ENCODE data around the gene MXD1. TPM values are rescaled to one million over a fixed set of nuclear protein-coding genes. Genes with fewer than 3 reads are reported as not detected.

Gene MXD1
- total and polyA plus RNA-seq, 2 donors (not counting 1 experiment from before 2014, with no cell fraction given): 16.0 to 20.6 TPM

DNA sequence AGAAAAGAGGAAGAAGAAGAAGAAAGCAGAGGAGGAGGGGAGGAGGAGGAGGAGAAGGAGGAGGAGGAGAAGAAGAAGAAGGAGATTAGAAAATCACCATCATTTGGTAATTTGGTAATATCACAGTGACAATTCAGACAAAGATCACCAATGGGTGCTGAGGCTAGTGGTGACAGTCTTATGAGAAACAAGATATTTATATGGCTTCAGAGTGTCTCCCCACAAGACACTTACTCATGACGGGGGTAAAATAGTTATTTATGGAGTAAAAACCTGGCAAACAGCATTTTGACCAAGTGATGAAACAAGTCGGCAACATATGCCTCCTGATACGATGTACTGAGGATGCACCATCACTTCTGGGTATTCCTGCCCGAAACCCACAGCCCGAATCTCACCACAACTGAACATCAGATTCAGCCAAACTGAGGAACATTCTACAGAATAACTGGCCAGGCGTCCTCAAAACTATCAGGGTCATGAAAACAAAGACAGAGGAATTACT, 41.6 kb downstream of the MXD1 start:
- Histone ChIP-seq H3K9ac (ENCODE audit: low read length) (no peak overlapping the region), H3K27ac (ENCODE audit: low read length in 2 of 2) (no peak overlapping the region), H3K4me3 (ENCODE audit: control extremely low read depth in 1 of 5, extremely low read depth in 1 of 5, insufficient read depth in 1 of 5, low read depth in 2 of 5, low read length in 4 of 5) (no peak overlapping the region), H3K9me3 (ENCODE audit: control extremely low read depth in 1 of 3, control insufficient read depth in 2 of 3, insufficient read depth in 1 of 3, low read length in 2 of 3) (no peaks in the 10 kb centered on the region), H3K79me2 (ENCODE audit: control insufficient read depth, insufficient read depth, low read length) (no peaks in the 10 kb centered on the region), H4K20me1 (ENCODE audit: control insufficient read depth, insufficient read depth, low read length, poor library complexity, severe bottlenecking) (no peaks in the 10 kb centered on the region), H3K27me3 (replicated peaks in 1 of 4; ENCODE audit: control extremely low read depth in 1 of 4, control insufficient read depth in 3 of 4, insufficient read depth in 4 of 4, low read length in 3 of 4) (no peaks in the 10 kb centered on the region), H3K4me2 (replicated peaks; ENCODE audit: low read depth, low read length, poor library complexity, severe bottlenecking) (no peak overlapping the region), H2AFZ (ENCODE audit: insufficient read depth, low read depth, low read length, poor library complexity, severe bottlenecking) (no peak overlapping the region), H3K4me1 (ENCODE audit: control insufficient read depth in 2 of 2, insufficient read depth in 2 of 2, low read length in 2 of 2) (no peaks in the 10 kb centered on the region), H3K36me3 (replicated peaks in 1 of 2; ENCODE audit: control extremely low read depth in 1 of 2, control insufficient read depth in 1 of 2, extremely low read depth in 1 of 2, insufficient read depth in 2 of 2, low read length in 1 of 2) (no peaks in the 10 kb centered on the region)
- H3K27me3 Mint-ChIP-seq: peaks cover 17% of the 10 kb centered on the region
- intact Hi-C loops (cut with micrococcal nuclease): no loop called here
- 98% methylated on average over 5 of the region's 6 CpGs for WGBS (ENCODE audit: insufficient coverage)
- ATAC-seq (ENCODE audit: low read depth): no peak
- POLR2A ChIA-PET: no interaction called here
- no peaks in the 10 kb centered on the region for H3K9me3 Mint-ChIP-seq (ENCODE audit: insufficient read depth)
- DNase-seq: no peak
- H3K4me1 Mint-ChIP-seq: no peaks in the 10 kb centered on the region
- no peak overlapping the region for H3K4me3 Mint-ChIP-seq
- TF ChIP-seq, protein P1, sequence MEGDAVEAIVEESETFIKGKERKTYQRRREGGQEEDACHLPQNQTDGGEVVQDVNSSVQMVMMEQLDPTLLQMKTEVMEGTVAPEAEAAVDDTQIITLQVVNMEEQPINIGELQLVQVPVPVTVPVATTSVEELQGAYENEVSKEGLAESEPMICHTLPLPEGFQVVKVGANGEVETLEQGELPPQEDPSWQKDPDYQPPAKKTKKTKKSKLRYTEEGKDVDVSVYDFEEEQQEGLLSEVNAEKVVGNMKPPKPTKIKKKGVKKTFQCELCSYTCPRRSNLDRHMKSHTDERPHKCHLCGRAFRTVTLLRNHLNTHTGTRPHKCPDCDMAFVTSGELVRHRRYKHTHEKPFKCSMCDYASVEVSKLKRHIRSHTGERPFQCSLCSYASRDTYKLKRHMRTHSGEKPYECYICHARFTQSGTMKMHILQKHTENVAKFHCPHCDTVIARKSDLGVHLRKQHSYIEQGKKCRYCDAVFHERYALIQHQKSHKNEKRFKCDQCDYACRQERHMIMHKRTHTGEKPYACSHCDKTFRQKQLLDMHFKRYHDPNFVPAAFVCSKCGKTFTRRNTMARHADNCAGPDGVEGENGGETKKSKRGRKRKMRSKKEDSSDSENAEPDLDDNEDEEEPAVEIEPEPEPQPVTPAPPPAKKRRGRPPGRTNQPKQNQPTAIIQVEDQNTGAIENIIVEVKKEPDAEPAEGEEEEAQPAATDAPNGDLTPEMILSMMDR (IDR thresholded peaks at IDR 0.05): no peak
- no peak for TF ChIP-seq EZH2 (IDR thresholded peaks at IDR 0.05; ENCODE audit: borderline replicate concordance, insufficient read depth, low read depth, low read length, poor library complexity, severe bottlenecking)
- CTCF ChIA-PET: no interaction called here
- H3K27ac Mint-ChIP-seq: no peak overlapping the region

DNA sequence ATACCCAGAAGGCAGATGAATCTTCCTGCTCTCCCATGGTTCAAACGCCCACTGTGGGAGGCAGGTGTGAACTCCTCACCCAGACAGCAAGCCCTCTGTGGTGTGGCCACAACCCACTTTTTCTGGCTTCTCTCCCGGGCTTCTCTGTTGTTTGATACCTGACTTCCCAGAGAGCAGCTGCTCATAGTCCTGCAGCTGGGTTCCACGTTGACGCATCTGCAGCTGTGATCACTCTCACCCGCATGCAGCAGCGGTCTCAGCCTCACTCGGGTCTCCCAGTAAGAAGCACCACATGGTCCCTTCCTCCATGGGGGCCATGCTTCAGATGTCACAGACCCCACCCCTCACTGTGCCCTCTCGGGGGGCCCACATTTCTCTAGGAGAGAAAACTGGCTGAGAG, 43.1 kb downstream of the MXD1 start:
- Histone ChIP-seq H3K9ac (ENCODE audit: low read length) (no peak overlapping the region), H2AFZ (ENCODE audit: insufficient read depth, low read depth, low read length, poor library complexity, severe bottlenecking) (no peak overlapping the region), H3K27me3 (replicated peaks in 1 of 4; ENCODE audit: control extremely low read depth in 1 of 4, control insufficient read depth in 3 of 4, insufficient read depth in 4 of 4, low read length in 3 of 4) (no peaks in the 10 kb centered on the region), H3K9me3 (ENCODE audit: control extremely low read depth in 1 of 3, control insufficient read depth in 2 of 3, insufficient read depth in 1 of 3, low read length in 2 of 3) (no peaks in the 10 kb centered on the region), H3K79me2 (ENCODE audit: control insufficient read depth, insufficient read depth, low read length) (no peaks in the 10 kb centered on the region), H3K36me3 (replicated peaks in 1 of 2; ENCODE audit: control extremely low read depth in 1 of 2, control insufficient read depth in 1 of 2, extremely low read depth in 1 of 2, insufficient read depth in 2 of 2, low read length in 1 of 2) (no peaks in the 10 kb centered on the region), H3K27ac (ENCODE audit: low read length in 2 of 2) (no peak overlapping the region), H3K4me1 (ENCODE audit: control insufficient read depth in 2 of 2, insufficient read depth in 2 of 2, low read length in 2 of 2) (no peaks in the 10 kb centered on the region), H4K20me1 (ENCODE audit: control insufficient read depth, insufficient read depth, low read length, poor library complexity, severe bottlenecking) (no peaks in the 10 kb centered on the region), H3K4me2 (replicated peaks; ENCODE audit: low read depth, low read length, poor library complexity, severe bottlenecking) (no peak overlapping the region), H3K4me3 (ENCODE audit: control extremely low read depth in 1 of 5, extremely low read depth in 1 of 5, insufficient read depth in 1 of 5, low read depth in 2 of 5, low read length in 4 of 5) (no peak overlapping the region)
- TF ChIP-seq, protein P1 (IDR thresholded peaks at IDR 0.05): no peak
- no peak for TF ChIP-seq EZH2 (IDR thresholded peaks at IDR 0.05; ENCODE audit: borderline replicate concordance, insufficient read depth, low read depth, low read length, poor library complexity, severe bottlenecking)
- no peak for DNase-seq
- Mint-ChIP-seq H3K4me3 (no peak overlapping the region), H3K4me1 (no peaks in the 10 kb centered on the region), H3K27ac (no peak overlapping the region), H3K9me3 (ENCODE audit: insufficient read depth) (no peaks in the 10 kb centered on the region), H3K27me3 (peaks cover 16% of the 10 kb centered on the region)
- ATAC-seq (ENCODE audit: low read depth): no peak
- 66% methylated on average over 7 of the region's 8 CpGs for WGBS (ENCODE audit: insufficient coverage)
- CTCF ChIA-PET: no interaction called here
- POLR2A ChIA-PET: no interaction called here
- intact Hi-C loops (cut with micrococcal nuclease): no loop called here
